Stimulated activated naive CD8-positive, alpha-beta T cell treated with anti-CD3 and anti-CD28 coated beads, Interleukin-15, amount 100 ng/mL, for 72 hours (primary cell): ENCODE data around the gene IFNW1.
"Not testable (repeated sequence)": the region's sequence is repeated elsewhere in the genome, so short reads cannot be mapped to it uniquely, and the experiment has no call there.

Source experiments
- ATAC-seq: fragments of 150-1000 bp; cut with Tn5 transposase; 2 replicates; pipeline ENCODE4 v1.10.0; 2021; ENCODE audit warnings: mild to moderate bottlenecking, moderate library complexity
- DNase-seq, 2 donors: peaks; one replicate each; pipeline ENCODE4 v3.0.0; 2021 to 2022
- H3K27ac Mint-ChIP-seq, 2 donors: one replicate each; pipeline ENCODE4 v1.8.0; 2022; ENCODE audit warnings: mild to moderate bottlenecking in 2 of 2, mixed read lengths in 2 of 2, moderate library complexity in 2 of 2
- H3K27me3 Mint-ChIP-seq: one replicate; pipeline ENCODE4 v1.8.0; 2022; ENCODE audit warnings: mixed read lengths
- H3K4me1 Mint-ChIP-seq: one replicate; pipeline ENCODE4 v1.8.0; 2022; ENCODE audit warnings: mild to moderate bottlenecking, mixed read lengths
- H3K4me3 Mint-ChIP-seq, 2 donors: one replicate each; pipeline ENCODE4 v1.8.0; 2022; ENCODE audit warnings: mild to moderate bottlenecking in 2 of 2, mixed read lengths in 2 of 2, moderate library complexity in 1 of 2
- H3K9me3 Mint-ChIP-seq, 2 donors: one replicate each; pipeline ENCODE4 v1.8.0; 2022; ENCODE audit warnings: mixed read lengths in 2 of 2

Gene IFNW1

GRCh38 chr9:21141427-21141882, at the start of gene IFNW1:
Gene IFNW1, minus strand, starts transcription at chr9:21141832. Its CDS starts 262 bp downstream, at chr9:21141570.
- Mint-ChIP-seq H3K27me3 (no peaks in the 10 kb centered on the region), H3K9me3 (no peaks in the 10 kb centered on the region), H3K4me3 (no peak within 1 kb of the TSS), H3K4me1 (peaks cover 22% of the 10 kb centered on the region), H3K27ac (no peak within 1 kb of the TSS)
- ATAC-seq (no peak), DNase-seq (no peak)

- not testable (repeated sequence) for H3K4me1 Mint-ChIP-seq, DNase-seq, H3K27me3 Mint-ChIP-seq, H3K27ac Mint-ChIP-seq, H3K4me3 Mint-ChIP-seq, ATAC-seq, H3K9me3 Mint-ChIP-seq
These were observed 45.9 kb upstream of the IFNW1 start, which contains the start of gene IFNA4 for GRCh38 chr9:21187487-21187886. Gene IFNA4, minus strand, starts transcription at chr9:21187587. Its CDS starts 56 bp downstream, at chr9:21187531.

GRCh38 chr9:21182810-21183736, 41.4 kb upstream of the IFNW1 start:
- not testable (repeated sequence) for H3K27me3 Mint-ChIP-seq, H3K4me3 Mint-ChIP-seq, H3K9me3 Mint-ChIP-seq, H3K4me1 Mint-ChIP-seq
- peak overlapping the region in 1 of 2 donors; percentile 81 for H3K27ac Mint-ChIP-seq
- peak; percentile 22 to 25 for DNase-seq
- ATAC-seq: peak; percentile 87

GRCh38 chr9:21174671-21175070, 33.0 kb upstream of the IFNW1 start:
- Mint-ChIP-seq H3K27ac (no peak overlapping the region), H3K4me3 (no peak overlapping the region), H3K27me3 (no peaks in the 10 kb centered on the region), H3K9me3 (no peaks in the 10 kb centered on the region), H3K4me1 (no peaks in the 10 kb centered on the region)
- ATAC-seq (no peak), DNase-seq (no peak)

GRCh38 chr9:21172156-21172555, 30.5 kb upstream of the IFNW1 start:
- Mint-ChIP-seq H3K27me3 (no peaks in the 10 kb centered on the region), H3K9me3 (no peaks in the 10 kb centered on the region), H3K27ac (no peak overlapping the region), H3K4me1 (no peaks in the 10 kb centered on the region), H3K4me3 (no peak overlapping the region)
- DNase-seq (no peak), ATAC-seq (no peak)

GRCh38 chr9:21171351-21171750, 29.7 kb upstream of the IFNW1 start:
- Mint-ChIP-seq H3K9me3 (no peaks in the 10 kb centered on the region), H3K27me3 (no peaks in the 10 kb centered on the region), H3K4me3 (no peak overlapping the region), H3K4me1 (no peaks in the 10 kb centered on the region), H3K27ac (no peak overlapping the region)
- DNase-seq: no peak
- ATAC-seq: no peak

GRCh38 chr9:21166560-21166959, 24.9 kb upstream of the IFNW1 start, which contains the start of gene IFNA21:
Gene IFNA21, minus strand, starts transcription at chr9:21166660. Its CDS starts 48 bp downstream, at chr9:21166612.
- H3K27me3 Mint-ChIP-seq, H3K27ac Mint-ChIP-seq, ATAC-seq, H3K4me3 Mint-ChIP-seq, H3K4me1 Mint-ChIP-seq, H3K9me3 Mint-ChIP-seq, DNase-seq: not testable (repeated sequence)

GRCh38 chr9:21165516-21165915, 23.9 kb upstream of the IFNW1 start:
- no peak for DNase-seq
- Mint-ChIP-seq H3K4me1 (peaks cover 7% of the 10 kb centered on the region), H3K27ac (no peak overlapping the region), H3K9me3 (no peaks in the 10 kb centered on the region), H3K27me3 (no peaks in the 10 kb centered on the region), H3K4me3 (no peak overlapping the region)
- ATAC-seq: no peak

- peak; percentile 89 for ATAC-seq
- Mint-ChIP-seq H3K4me1 (peaks cover 15% of the 10 kb centered on the region), H3K9me3 (peaks cover 0 to 10% of the 10 kb centered on the region in 2 donors), H3K27me3 (no peaks in the 10 kb centered on the region), H3K4me3 (peak overlapping the region in 1 of 2 donors; percentile 38), H3K27ac (no peak overlapping the region)
- peak in 1 of 2 donors; percentile 29 for DNase-seq
These were observed 18.5 kb upstream of the IFNW1 start for GRCh38 chr9:21160178-21160577.

- DNase-seq: no peak
- no peak overlapping the region for H3K27ac Mint-ChIP-seq
- H3K4me3 Mint-ChIP-seq: no peak overlapping the region
- peaks cover 0 to 10% of the 10 kb centered on the region in 2 donors for H3K9me3 Mint-ChIP-seq
- H3K27me3 Mint-ChIP-seq: no peaks in the 10 kb centered on the region
- H3K4me1 Mint-ChIP-seq: peaks cover 15% of the 10 kb centered on the region
- no peak for ATAC-seq
These were observed 13.9 kb upstream of the IFNW1 start for GRCh38 chr9:21155501-21155900.

- H3K9me3 Mint-ChIP-seq: peaks cover 2 to 10% of the 10 kb centered on the region in 2 donors
- no peaks in the 10 kb centered on the region for H3K27me3 Mint-ChIP-seq
- DNase-seq (no peak), ATAC-seq (peak; percentile 78)
- no peak overlapping the region for H3K27ac Mint-ChIP-seq
- peaks cover 8% of the 10 kb centered on the region for H3K4me1 Mint-ChIP-seq
- peak overlapping the region in 1 of 2 donors; percentile 45 for H3K4me3 Mint-ChIP-seq
These were observed 12.5 kb upstream of the IFNW1 start for GRCh38 chr9:21154018-21154608.

- H3K4me1 Mint-ChIP-seq: peaks cover 8% of the 10 kb centered on the region
- H3K9me3 Mint-ChIP-seq: peaks cover 9 to 12% of the 10 kb centered on the region in 2 donors
- H3K4me3 Mint-ChIP-seq: no peak overlapping the region
- H3K27me3 Mint-ChIP-seq: no peaks in the 10 kb centered on the region
- DNase-seq (no peak), ATAC-seq (no peak)
- H3K27ac Mint-ChIP-seq: no peak overlapping the region
These were observed 11.8 kb upstream of the IFNW1 start for GRCh38 chr9:21153336-21154017.

GRCh38 chr9:21144603-21145002, 3.0 kb upstream of the IFNW1 start:
- peak; percentile 39 for ATAC-seq
- Mint-ChIP-seq H3K9me3 (peaks cover 25% of the 10 kb centered on the region in 2 donors), H3K4me1 (peaks cover 22% of the 10 kb centered on the region), H3K4me3 (peak overlapping the region; percentile 48 to 52), H3K27ac (peak overlapping the region in 1 of 2 donors; percentile 30), H3K27me3 (no peaks in the 10 kb centered on the region)
- DNase-seq: no peak

- Mint-ChIP-seq H3K4me1 (peaks cover 8% of the 10 kb centered on the region), H3K27ac (no peak overlapping the region), H3K4me3 (no peak overlapping the region), H3K27me3 (peaks cover 6% of the 10 kb centered on the region), H3K9me3 (no peaks in the 10 kb centered on the region)
- DNase-seq (no peak), ATAC-seq (no peak)
These were observed 4.6 kb downstream of the IFNW1 start for GRCh38 chr9:21137020-21137419.

GRCh38 chr9:21135736-21136135, 5.9 kb downstream of the IFNW1 start:
- ATAC-seq (no peak), DNase-seq (no peak)
- Mint-ChIP-seq H3K27ac (no peak overlapping the region), H3K4me3 (no peak overlapping the region), H3K4me1 (no peaks in the 10 kb centered on the region), H3K27me3 (peaks cover 6% of the 10 kb centered on the region), H3K9me3 (no peaks in the 10 kb centered on the region)
